DND-41 (cell line): Measurements from ENCODE around the gene ELK4.

Experiments
- ATAC-seq: fragments of 200-7000 bp; cut with Tn5 transposase; 3 replicates; pipeline ENCODE4 v1.9.1; 2021; ENCODE audit warnings: low read depth; ENCODE audit not compliant: insufficient read depth
- DNase-seq: peaks from one replicate; pipeline ENCODE4 v3.0.0-alpha.2; 2020
- H2AFZ ChIP-seq: 2 replicates; pipeline ENCODE4 v1.6.0; 2012; ENCODE audit warnings: low read depth, low read length
- H3K27ac ChIP-seq: 2 replicates; pipeline ENCODE4 v1.5.1; 2012; ENCODE audit warnings: low read length, inconsistent platforms
- H3K27me3 ChIP-seq: fragments of 200-600 bp; sonication (generic); 2 replicates; pipeline ENCODE4 v1.6.0; 2012; ENCODE audit warnings: low read length, mild to moderate bottlenecking, inconsistent platforms; ENCODE audit not compliant: insufficient read depth, poor library complexity
- H3K36me3 ChIP-seq: 2 replicates; pipeline ENCODE4 v1.5.1; 2012; ENCODE audit warnings: low read length, inconsistent platforms; ENCODE audit not compliant: insufficient read depth
- H3K4me1 ChIP-seq: 2 replicates; pipeline ENCODE4 v1.5.1; 2012; ENCODE audit warnings: mild to moderate bottlenecking, low read length; ENCODE audit not compliant: insufficient read depth
- H3K4me2 ChIP-seq: 2 replicates; pipeline ENCODE4 v1.6.0; 2012; ENCODE audit warnings: mild to moderate bottlenecking, moderate library complexity, low read length, inconsistent platforms; ENCODE audit not compliant: insufficient read depth
- H3K4me3 ChIP-seq, 2 experiments: fragments of 200-600 bp in 1 of 2; shearing (Covaris generic) in 1 of 2; 2 replicates each; pipeline ENCODE4 v1.5.1; 2012 to 2016; ENCODE audit warnings: inconsistent platforms in 2 of 2, low read length in 2 of 2, mild to moderate bottlenecking in 2 of 2, low read depth in 1 of 2, moderate library complexity in 1 of 2
- H3K79me2 ChIP-seq: 2 replicates; pipeline ENCODE4 v1.6.0; 2012; ENCODE audit warnings: low read length, inconsistent platforms; ENCODE audit not compliant: insufficient read depth
- H3K9ac ChIP-seq: 2 replicates; pipeline ENCODE4 v1.6.0; 2012; ENCODE audit warnings: low read depth, mild to moderate bottlenecking, inconsistent platforms, low read length, moderate library complexity
- H3K9me3 ChIP-seq: 2 replicates; pipeline ENCODE4 v1.5.1; 2012; ENCODE audit warnings: low read length, moderate library complexity, mild to moderate bottlenecking, inconsistent platforms; ENCODE audit not compliant: insufficient read depth, severe bottlenecking
- H4K20me1 ChIP-seq: 2 replicates; pipeline ENCODE4 v1.6.0; 2012; ENCODE audit warnings: low read length; ENCODE audit not compliant: insufficient read depth
- EZH2 ChIP-seq: IDR thresholded peaks from 3 replicates; pipeline ENCODE4 v1.6.1; 2012; ENCODE audit warnings: borderline replicate concordance, low read depth, mild to moderate bottlenecking, moderate library complexity, low read length, inconsistent platforms; ENCODE audit not compliant: severe bottlenecking
- TF ChIP-seq, protein P1 (sequence below): IDR thresholded peaks from 2 replicates; pipeline ENCODE4 v1.5.1; 2012; ENCODE audit warnings: borderline replicate concordance, low read length, moderate library complexity, mild to moderate bottlenecking; ENCODE audit not compliant: poor library complexity, severe bottlenecking; ENCODE audit errors: extremely low read depth

ELK4 gene

GRCh38 chr1:205610036-205610435 is 21.8 kb downstream of the ELK4 start:
- Histone ChIP-seq H3K4me2 (no peak overlapping the region), H3K27ac (no peak overlapping the region), H3K4me3 (no peak overlapping the region), H4K20me1 (peaks cover 15% of the 10 kb centered on the region; the same call in 1 of the 2 replicates), H2AFZ (no peak overlapping the region), H3K27me3 (no peaks in the 10 kb centered on the region), H3K4me1 (no peaks in the 10 kb centered on the region), H3K9ac (no peak overlapping the region), H3K36me3 (peaks cover 64% of the 10 kb centered on the region), H3K9me3 (no peaks in the 10 kb centered on the region), H3K79me2 (peaks cover 27% of the 10 kb centered on the region)
- TF ChIP-seq EZH2, result no peak
- TF ChIP-seq, protein P1, sequence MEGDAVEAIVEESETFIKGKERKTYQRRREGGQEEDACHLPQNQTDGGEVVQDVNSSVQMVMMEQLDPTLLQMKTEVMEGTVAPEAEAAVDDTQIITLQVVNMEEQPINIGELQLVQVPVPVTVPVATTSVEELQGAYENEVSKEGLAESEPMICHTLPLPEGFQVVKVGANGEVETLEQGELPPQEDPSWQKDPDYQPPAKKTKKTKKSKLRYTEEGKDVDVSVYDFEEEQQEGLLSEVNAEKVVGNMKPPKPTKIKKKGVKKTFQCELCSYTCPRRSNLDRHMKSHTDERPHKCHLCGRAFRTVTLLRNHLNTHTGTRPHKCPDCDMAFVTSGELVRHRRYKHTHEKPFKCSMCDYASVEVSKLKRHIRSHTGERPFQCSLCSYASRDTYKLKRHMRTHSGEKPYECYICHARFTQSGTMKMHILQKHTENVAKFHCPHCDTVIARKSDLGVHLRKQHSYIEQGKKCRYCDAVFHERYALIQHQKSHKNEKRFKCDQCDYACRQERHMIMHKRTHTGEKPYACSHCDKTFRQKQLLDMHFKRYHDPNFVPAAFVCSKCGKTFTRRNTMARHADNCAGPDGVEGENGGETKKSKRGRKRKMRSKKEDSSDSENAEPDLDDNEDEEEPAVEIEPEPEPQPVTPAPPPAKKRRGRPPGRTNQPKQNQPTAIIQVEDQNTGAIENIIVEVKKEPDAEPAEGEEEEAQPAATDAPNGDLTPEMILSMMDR, result no peak
- ATAC-seq (no peak), DNase-seq (no peak)

DNA sequence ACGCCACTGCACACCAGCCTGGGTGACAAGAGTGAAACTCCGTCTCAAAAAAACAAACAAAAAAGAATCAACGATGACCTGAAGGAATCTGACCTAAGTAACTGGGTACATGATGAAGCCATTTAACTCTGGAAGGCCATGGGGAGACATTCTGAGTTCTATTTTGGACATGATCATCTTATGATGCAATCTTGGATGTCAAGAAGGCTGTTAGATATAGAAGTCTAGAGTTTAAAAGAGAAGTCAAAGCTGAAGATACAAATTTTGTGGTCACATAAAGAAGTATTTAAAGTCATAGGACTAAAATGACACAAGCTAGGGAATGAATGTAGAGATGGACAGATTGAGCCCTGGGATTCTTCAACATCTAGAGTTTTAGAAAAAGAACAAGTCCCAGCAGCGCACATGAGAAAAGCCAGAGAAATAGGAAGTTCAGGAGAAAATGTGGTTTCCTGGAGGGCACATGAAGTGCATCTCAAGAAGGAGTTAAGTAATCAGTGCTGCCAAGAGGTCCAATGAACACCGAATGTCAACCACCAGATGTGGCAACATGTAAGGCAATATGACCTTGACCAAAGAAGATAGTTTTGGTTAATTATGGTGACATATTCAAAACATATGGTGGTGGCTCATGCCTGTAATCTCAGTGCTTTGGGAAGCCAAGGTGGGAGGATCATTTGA is 26.8 kb downstream of the ELK4 start:
- no peak overlapping the region for H3K9ac ChIP-seq

DNA sequence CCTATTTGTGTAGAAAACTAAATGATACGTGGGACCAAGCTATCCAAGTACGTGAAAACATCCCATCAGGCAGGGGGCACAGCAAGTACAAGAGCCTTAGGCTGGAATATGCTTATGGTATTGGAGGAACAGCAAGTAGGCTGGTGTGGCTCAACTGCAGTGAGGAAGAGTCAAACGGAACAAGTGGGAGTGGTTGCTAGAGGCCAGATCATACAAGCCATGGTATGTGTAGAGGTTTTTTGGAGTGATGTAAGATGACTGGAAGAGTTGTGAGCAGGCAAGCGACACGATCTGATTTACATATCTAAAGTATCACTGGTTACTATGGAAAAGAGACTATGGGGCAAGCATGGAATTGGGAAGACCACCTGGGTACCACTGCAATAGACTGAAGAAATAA is 27.8 kb downstream of the ELK4 start:
- peaks cover 60% of the 10 kb centered on the region for H3K36me3 ChIP-seq
- no peaks in the 10 kb centered on the region for H3K27me3 ChIP-seq
- peaks cover 5% of the 10 kb centered on the region; the same call in 1 of the 2 replicates for H3K79me2 ChIP-seq
- no peak overlapping the region for H3K4me3 ChIP-seq
- no peak overlapping the region for H3K9ac ChIP-seq
- H3K27ac ChIP-seq, result no peak overlapping the region
- DNase-seq (no peak), ATAC-seq (no peak)
- H2AFZ ChIP-seq, result no peak overlapping the region
- no peaks in the 10 kb centered on the region for H3K9me3 ChIP-seq
- no peaks in the 10 kb centered on the region for H3K4me1 ChIP-seq
- H3K4me2 ChIP-seq, result no peak overlapping the region
- peaks cover 16% of the 10 kb centered on the region; the same call in 1 of the 2 replicates for H4K20me1 ChIP-seq
- TF ChIP-seq, protein P1, result no peak
- no peak for TF ChIP-seq EZH2

More for the DNA sequence above, 26.8 kb downstream of the ELK4 start:
- DNase-seq (no peak), ATAC-seq (no peak)
- H3K79me2 ChIP-seq, result peaks cover 10% of the 10 kb centered on the region; the same call in 1 of the 2 replicates
- no peaks in the 10 kb centered on the region for H3K27me3 ChIP-seq
- no peak overlapping the region for H3K27ac ChIP-seq
- H4K20me1 ChIP-seq, result peaks cover 18% of the 10 kb centered on the region; the same call in 1 of the 2 replicates
- H3K4me2 ChIP-seq, result no peak overlapping the region
- no peak overlapping the region for H3K4me3 ChIP-seq
- TF ChIP-seq EZH2, result no peak
- TF ChIP-seq, protein P1, result no peak
- H3K36me3 ChIP-seq, result peaks cover 60% of the 10 kb centered on the region
- H3K9me3 ChIP-seq, result no peaks in the 10 kb centered on the region
- H3K4me1 ChIP-seq, result no peaks in the 10 kb centered on the region
- no peak overlapping the region for H2AFZ ChIP-seq
